Measurements from ENCODE around the gene ADGRV1.
A peak's percentile ranks its signal among the peaks of the same experiment; 100 is the strongest.

Gene ADGRV1

DNA sequence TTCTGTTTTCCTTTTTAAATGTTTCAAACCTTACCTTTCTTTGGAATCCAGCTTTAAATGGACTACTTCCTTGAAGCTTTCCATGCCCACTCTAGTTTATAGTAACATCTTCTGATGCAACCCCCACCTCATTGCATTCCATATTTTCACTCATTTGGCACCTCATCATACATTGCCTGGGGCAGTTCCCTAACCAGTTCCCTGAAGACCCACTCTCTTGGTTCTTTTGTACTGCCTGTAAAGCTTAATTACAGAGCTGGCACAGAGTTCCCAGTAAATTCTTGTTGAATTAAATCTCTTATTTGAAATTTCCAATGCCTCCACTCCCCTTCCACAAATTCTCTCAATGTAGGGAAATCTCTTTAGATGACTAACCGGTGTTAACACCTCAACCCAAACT, 567.3 kb downstream of the ADGRV1 start:
- DNase-seq: no peak

DNA sequence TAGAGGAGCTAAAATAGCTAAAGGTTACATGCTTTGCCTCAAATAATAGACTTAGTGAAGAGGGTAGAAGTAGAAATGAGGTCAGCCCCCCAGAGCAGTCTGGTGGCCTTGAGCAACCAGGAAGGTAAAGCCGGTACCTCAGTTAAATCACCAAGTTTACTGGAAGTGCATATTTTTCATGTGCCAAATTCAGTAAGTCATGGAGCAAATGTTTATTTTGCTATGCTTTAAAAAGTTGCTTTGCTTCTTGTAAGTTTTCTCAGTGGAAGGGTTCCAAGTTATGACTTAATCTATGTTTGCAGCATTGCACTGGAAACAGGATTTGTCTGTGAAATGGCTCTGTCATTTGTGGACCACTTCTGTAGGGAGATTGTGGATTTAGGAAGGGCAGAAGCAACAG, 567.9 kb downstream of the ADGRV1 start:
- no peak for DNase-seq

DNA sequence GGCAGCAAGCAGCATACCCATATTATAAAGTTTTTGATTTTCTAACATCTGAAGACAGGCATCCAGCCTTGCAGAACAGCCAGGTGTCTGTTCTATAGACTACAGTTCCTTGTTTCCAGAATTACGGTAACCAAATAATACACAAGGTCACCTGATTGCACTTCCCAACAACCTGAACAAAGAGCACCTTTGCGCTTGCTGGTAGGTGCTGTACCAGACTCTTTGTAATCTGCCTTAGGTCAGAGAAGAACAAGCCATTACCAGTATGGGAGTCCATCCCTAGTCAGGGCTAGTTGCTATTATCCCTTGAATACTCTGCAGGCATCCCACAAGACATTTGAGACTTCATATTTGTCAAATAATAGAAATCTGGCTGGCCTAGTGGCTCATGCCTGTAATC, 568.3 kb downstream of the ADGRV1 start:
- no peak for DNase-seq

DNA sequence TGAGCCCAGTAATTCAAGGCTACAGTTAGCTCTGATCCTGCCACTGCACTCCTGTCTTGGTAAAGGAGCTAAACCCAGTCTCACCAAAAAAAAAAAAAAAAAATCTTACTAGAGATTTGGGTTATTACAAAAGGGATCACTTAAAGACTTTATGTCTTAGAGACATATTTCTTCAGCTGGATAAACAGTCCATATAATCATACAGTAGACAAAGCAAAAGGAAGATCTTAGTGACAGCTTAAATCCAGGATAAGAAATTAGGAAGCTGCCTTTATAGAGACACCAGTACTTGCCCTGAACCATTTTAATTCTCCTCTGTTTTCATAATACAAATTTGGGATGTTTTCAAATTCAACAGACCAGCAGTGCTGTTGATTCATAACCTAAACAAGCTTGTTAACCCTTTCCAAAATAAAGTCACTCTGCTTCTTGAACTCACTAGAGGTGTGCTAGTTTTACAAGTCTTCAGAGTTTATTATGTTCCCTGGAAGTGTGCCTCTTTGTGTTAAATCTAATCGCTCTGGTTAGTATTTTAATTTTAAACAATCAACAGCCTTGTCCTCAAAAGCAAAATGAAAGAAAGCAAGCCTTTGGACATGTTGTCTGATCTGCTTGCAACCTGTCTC, 569.0 kb downstream of the ADGRV1 start:
- DNase-seq: no peak

DNA sequence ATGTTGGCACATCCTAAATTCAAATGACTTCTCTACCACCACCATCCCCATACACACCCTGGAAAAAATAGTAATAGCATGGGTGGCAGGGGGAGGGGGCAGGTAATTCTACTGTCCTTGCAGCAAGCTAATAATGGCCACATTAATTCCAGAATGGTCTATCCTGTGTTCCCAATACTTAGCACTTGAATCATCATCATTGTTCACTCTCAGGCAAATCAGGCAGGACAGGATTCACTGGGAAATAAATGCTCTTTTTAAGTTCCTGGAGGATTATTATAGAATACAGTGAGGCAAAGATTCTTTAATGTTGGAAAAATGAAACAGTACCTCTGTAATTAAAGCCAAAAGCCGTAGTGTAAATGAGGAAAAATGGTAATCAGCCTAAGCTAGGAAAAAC, 570.0 kb downstream of the ADGRV1 start:
- no peak for DNase-seq

DNA sequence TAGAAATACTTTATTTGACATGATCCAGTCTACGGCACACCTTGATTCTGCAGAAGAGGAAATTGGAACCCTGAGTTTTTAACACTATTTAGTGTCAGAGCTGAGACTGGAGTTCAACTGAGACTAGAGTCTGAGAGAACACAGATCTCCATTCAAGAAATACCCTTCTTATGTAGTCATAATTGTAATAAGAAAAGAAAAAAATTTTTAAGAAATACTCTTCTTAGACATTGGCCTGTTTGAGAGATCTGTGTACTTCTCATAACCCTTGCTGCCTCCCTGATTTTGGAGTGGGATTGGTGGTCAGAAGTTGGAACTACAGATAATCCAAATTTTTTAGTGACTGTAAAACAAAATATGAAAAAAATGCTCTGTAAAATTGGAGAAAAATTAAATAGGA, 571.2 kb downstream of the ADGRV1 start:
- DNase-seq: no peak

DNA sequence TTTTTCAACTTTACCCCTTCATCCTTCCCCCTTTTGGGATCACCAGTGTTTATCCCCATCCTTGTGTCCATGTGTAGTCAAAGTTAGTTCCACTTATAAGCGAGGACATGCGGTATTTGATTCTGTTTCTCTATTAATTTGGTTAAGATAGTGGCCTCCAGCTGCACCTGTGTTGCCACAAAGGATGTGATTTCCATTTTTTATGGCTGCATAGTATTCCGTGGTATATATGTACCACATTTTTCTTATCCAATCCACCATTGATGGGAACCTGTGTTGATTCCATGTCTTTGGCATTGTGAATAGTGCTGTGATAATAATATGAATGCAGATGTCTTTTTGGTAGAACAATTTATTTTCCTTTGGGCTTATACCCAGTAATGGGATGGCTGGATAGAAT, 572.2 kb downstream of the ADGRV1 start:
- DNase-seq: no peak

DNA sequence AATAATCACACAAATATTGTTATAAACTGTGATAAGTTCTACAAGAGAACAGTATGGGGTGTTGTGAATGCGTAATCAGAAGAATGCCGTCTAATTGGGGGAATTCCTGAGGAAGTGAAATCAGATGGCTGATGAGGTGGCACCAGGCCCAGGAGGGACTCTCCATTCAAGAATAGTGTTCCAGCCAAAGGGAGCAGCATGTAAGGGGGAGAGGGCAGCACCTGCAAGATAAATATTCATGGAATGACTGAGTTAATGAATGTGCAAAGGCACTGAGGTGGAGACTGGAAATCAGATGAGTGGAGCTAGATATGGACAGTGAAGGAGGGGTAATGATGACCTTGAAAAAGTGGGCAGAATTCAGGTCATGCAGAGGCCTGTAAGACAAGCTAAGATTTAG, 574.0 kb downstream of the ADGRV1 start:
- peak; percentile 74 to 77 for DNase-seq

DNA sequence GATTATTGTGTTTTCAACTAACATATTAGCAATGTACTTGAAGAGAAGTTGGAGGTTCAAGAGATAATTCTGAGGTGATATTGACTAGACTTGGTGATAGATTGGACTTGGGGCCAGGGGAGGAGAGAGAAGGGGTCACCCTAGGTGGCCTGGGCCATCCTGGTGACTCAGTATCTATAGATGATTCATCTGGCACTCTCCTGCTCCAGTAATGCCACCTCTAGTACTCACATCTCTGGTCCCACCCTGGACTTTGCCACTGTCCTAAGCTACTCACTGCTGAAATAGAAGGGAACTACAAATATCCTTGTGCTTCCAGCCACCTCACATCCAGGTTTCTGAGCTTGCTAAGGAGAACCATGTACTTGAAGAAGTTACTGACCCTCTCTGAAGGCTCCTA, 574.6 kb downstream of the ADGRV1 start:
- DNase-seq: no peak

DNA sequence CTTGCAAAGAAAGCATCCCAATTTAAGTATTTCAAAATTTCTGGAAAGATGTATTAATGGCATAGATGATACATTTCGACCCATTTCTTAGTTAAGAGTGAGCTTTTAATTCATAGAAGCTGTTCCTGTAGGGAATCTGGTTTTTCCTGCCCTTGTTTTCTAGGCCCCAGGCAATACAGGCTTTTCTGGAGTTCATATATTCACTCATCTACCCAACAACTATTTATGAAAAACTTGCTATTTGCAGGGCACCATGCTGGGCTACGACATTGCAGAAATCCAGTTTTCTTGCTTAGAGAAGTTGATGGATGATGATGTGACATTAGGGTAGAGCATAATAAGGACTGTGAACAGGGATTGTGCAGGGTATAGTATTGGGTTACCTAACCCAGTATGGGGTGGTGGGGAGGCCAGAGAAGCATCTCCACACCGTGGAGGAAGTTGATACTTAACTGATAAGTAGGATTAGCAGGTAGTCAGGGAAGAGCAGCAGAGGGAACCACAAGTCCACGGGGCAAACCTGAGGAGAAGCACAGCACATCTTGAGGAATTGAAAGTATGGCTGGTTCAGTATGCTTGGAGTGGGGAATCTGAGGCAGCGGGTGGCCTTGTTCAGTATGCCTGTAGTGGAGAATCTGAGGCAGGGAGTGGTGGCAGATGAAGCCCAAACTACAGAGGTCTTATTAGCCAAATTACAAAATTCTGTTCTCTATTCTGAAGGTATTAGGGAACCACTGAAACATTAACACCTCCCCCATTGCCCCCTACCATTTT, 577.1 kb downstream of the ADGRV1 start:
- DNase-seq: no peak

DNA sequence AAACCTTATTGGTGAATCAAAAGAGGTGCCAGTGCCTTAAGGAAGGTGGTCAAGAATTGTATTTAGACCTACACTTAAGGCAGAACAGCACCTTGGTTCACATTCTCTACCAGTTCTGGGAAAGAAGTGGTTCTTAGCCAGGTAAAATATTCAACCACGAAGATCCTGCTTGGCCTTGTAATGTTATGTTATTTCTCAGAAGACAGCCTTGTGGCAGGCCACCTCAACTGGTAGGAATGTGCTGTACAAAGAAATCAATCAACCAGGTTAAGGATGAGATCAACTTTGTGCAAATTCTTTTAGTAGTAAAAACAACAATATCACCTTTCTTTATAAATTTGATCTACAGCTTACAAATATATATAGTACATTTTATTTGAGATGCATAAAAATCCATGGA, 577.7 kb downstream of the ADGRV1 start:
- no peak for DNase-seq

DNA sequence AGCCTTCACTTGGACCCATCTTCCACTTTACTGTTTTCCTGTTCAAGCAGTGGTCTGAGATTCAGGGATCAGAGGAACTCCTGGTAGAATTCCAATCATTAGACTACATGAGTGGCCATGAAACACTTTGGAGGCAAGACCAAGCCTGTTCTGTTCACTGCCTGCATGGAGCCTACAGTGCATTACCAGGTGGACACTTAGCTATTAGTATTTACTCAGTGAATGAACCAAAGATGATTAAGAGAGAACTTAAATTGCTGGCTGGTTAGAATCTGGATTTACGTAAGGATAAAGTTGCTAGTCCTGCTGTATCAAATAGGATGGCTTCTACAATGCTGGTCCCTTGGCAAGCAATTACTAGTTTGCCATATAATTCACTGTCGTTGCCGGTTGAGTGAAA, 579.0 kb downstream of the ADGRV1 start:
- DNase-seq: no peak

DNA sequence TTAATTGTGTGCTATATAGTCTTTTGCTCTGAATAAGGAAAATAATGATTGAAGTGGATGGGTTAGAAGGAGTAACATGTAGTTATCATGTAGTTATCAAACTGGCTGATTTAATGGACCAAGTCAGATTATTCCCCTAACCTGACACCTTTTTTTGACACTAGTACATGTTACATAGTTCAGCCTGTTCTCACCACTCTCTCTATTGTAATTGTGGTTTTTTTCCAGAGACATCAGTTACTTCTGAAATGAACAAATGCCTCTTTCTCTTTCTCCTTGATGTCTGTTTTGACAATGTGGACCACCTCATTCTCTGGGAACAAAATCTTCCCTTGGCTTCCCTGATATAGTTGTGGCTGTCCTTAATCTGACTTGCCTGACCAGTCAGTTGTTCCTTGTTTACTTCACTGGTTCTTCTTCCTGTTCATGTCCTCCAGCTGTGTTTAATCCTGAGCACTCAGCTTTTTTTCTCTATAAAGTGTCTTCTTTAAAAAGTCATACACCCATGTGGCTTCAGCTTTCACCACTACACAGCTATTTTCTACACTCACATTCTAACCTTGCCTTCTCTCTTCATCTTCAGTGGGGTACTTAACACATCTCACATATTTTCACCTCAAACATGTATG, 581.1 kb downstream of the ADGRV1 start:
- no peak for DNase-seq

DNA sequence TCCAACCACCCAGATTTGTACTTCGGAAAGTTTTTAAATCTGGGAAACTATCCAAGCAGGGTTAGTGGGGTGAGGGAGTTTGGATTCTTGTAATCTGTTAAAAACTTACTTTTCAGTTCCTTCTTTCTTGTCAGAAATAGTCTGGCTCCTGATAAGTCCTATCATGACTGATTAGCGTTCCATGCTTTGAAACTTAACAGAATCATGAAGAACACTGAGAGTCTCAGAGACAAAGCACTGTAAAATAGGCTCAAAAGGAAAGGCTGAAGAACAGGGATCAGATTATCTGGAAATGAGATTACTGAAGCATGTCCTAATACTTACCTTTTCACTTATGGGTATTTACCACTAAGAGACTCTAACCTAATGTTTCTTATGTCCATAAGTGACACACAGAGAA, 582.1 kb downstream of the ADGRV1 start:
- no peak for DNase-seq

DNA sequence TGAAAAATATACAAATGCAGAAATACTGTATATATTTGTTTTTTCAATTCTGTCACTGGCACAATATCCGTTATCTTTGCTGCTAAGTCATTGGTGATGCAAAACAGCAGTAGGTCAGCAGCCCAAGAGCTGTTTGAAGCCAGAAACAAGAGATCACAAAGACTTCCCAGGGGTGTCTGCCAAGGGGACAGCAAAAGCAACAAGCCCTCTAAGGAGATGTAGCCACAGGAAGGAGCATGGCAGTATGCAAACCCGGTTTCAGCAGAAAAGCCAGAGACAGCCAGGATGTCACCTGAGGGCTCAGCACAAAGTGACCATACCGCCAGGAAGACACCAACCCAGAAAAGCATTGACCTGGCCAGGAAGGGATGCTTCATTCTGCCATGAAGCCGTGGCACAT, 583.0 kb downstream of the ADGRV1 start:
- DNase-seq: no peak

DNA sequence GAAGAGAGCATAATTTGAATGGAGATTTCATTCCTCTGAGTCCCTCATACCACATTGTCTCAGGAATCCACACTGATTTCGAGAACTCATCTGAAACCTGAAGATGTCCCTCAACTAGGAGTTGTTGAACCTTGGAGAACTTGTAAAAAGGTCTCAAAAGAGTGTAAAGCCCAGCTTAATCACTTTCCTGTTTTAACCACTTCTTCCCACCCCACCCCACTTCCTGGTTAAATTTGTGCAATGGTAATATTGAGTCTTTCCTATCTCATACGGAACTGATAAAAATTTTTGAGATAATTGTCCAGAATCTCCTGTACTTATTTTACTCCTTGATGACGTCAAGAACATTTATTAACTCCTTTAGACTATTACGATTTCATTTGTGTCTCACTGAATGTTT, 583.8 kb downstream of the ADGRV1 start:
- DNase-seq: peak in 1 of 2 donors; percentile 30

DNA sequence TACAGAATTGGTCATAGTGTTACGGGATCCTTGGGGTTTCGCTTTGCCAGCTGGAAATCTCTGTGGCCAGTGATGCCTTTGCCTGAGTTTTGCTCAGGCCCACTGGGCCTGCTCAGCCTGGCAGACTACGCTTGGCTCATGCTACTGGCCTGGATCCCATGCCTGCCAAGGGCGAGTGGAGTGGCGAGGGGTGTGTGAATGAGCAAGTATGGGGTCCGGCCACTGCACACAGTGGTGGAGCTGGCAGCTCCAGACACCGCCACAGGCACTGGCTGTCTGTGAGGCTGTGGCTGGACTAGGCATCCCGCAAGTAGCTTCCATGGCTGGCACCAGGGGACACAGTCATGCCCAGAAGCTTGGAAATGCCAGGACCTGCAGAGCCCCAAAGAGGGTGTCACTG, 584.2 kb downstream of the ADGRV1 start:
- DNase-seq: no peak

DNA sequence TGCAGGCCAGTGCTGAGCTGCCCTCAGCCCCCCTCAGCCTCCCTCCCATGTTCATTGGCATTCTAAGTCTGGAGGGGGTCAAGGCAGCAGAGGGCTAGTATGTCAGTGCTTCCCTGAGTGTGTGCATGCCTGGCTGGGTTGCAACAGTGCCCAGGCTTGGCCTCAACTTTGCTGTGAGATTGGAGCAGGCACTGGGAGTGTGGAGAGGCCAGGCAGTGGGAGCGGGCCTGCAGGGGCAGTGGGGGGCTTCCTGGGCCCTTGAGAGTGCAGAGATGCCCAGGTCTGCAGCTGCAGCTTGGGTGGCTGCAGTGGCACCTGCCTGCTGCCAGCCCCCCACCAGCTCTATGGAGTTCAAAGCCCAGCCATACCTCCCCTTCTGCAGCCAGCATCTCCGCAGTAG, 585.2 kb downstream of the ADGRV1 start:
- no peak for DNase-seq

DNA sequence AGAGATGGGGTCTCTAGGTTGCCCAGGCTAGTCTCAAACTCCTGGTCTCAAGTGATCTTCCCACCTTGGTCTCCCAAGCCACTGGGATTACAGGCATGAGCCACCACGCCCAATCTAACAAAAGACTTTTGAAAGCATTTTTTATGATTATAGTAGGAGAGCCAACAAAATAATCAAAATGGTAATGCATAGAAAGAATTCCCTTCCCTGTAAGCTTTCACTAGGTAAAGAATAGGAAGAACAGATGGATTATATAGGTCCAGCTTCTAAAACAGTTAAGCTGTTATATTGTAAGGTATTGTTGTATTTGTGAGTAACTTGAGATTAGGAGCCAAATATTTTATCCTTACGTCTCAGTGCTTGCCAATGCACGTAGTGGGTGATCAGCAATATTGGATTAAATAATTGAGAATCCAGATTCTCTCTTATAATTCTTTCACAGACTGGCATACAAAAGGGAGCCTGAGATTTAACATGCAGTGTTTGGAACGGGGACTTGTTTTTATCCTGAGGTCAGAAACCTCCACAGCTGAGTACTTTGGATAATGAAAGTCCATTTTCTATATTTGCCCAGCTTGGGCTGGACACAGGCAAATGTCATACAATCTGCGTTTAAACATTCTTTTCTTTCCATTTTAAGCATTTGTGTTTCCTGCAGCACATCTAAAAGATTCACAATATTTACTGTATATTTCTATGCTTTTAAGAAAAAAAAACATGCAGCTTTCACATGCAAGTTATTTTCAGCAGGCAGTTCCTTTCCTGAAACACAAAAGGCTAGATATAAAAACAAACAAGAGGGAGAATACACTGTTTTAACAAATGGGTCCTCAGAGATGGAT, 586.1 kb downstream of the ADGRV1 start:
- DNase-seq: no peak

DNA sequence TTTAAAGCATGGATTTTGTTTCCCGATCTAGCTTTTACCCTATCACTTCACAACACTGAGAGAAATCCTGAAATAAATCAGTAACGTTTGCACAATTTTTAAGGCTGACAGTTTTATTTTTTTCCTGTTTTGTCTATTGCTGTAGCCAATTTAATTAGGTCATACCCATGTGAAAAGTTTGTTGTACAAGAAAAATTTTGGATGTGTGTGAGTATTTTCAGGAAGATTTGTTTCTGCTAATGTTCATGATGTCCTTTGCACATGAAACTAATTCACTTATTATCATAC, 586.7 kb downstream of the ADGRV1 start:
- DNase-seq: no peak

DNA sequence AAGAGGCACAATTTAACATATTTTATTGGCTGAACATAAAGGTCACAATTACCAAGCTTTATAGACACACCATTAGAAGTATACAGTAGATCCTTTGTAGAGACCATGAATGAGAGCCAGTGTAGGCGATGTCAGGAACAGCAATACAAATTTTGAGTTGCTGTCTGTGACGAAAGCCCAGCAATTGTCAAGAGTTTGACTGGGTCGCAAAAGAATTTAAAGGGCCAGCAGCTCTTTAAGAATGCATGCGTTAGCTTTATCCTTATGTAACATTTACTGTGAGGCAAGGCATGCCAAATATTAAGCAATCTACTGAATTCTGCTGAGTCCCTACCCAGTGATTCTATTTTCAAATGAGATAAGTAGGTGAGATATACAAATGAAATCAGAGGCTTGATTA, 587.6 kb downstream of the ADGRV1 start:
- peak; percentile 52 to 82 for DNase-seq

DNA sequence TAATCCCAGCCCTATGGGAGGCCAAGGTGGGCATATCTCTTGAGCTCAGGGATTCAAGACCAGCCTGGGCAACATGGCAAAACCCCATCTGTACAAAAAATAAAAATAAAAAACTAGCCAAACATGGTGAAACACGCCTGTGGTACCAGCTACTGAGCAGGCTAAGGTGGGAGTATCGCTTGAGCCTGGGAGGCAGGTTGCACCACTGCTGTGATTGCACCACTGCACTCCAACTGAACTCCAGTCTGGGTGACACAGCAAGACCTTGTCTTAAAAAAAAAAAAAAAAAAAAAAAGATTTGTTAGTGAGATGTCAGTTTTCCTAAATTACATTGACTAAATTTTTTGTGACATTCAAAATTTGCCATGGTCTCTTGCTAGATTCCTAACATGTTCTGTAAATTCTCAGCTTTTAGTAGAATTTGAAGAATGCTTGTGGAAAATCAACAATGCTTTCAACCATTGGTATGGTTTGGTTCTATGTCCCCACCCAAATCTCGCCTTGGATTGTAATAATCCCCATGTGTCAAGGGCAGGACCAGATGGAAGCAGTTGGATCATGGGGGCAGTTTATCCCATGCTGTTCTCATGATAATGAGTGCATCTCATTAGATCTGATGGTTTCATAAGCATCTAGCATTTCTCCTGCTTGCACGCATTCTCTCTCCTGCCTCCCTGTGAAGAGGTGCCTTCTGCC, 588.5 kb downstream of the ADGRV1 start:
- DNase-seq: peak; percentile 32 to 67

DNA sequence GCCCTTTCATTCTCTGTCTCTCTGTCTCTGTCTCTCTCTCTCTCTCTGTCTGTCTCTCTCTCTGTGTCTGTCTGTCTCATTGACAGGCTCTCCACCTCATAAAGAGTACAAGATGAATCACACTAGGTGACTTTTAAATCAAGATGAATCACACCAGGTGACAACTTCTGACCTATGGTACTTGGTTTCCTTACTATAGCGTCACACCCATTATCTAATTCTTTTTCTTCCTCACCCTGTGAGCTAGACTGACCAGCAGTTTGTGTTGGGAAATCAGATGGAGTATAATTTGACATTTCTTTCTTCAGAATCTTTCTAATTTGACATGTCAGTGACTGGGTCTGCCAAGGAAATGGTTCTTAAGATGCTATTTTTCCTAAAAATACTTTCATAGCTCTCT, 591.6 kb downstream of the ADGRV1 start:
- no peak for DNase-seq
